ENCODE measurements around the gene CELF2. TPM values are rescaled to one million over a fixed set of nuclear protein-coding genes. Genes with fewer than 3 reads are reported as not detected.
A peak's percentile ranks its signal among the peaks of the same experiment; 100 is the strongest.

Gene CELF2
- total RNA-seq, 1 donor from 2014 or later = 77.6 TPM

DNA sequence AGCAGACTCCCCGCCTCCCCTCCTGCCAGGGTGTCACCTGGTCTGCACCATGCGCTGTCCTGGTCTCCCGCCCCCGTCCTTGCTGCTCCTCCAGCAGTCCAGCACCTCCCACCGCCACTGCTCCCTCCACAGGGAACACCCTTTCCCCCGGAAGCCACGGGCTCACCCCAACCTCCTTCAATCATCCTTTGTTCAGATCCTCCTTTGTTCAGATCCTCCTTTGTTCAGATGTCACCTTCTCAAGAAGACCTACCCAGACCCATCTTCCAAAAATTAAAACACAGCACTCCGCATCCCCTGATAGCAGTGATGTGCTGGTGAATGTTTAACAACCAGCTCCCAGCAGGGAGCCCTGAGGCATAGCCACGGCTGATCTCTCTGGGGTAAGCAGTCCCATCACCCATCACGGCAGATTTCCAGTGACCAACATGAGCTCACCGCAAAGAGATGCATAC, 356.1 kb downstream of the CELF2 start:
- DNase-seq (ENCODE audit: low read depth, low spot score) = no peak
- Mint-ChIP-seq H3K4me3 (no peak overlapping the region), H3K36me3 (ENCODE audit: low read depth) (no peaks in the 10 kb centered on the region), H3K27ac (ENCODE audit: unreplicated experiment) (peak overlapping the region; percentile 53), H3K9me3 (peaks cover 7% of the 10 kb centered on the region), H3K27me3 (ENCODE audit: low read depth) (no peaks in the 10 kb centered on the region), H3K4me1 (peaks cover 15% of the 10 kb centered on the region)
- TF ChIP-seq, protein P1, sequence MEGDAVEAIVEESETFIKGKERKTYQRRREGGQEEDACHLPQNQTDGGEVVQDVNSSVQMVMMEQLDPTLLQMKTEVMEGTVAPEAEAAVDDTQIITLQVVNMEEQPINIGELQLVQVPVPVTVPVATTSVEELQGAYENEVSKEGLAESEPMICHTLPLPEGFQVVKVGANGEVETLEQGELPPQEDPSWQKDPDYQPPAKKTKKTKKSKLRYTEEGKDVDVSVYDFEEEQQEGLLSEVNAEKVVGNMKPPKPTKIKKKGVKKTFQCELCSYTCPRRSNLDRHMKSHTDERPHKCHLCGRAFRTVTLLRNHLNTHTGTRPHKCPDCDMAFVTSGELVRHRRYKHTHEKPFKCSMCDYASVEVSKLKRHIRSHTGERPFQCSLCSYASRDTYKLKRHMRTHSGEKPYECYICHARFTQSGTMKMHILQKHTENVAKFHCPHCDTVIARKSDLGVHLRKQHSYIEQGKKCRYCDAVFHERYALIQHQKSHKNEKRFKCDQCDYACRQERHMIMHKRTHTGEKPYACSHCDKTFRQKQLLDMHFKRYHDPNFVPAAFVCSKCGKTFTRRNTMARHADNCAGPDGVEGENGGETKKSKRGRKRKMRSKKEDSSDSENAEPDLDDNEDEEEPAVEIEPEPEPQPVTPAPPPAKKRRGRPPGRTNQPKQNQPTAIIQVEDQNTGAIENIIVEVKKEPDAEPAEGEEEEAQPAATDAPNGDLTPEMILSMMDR (conservative IDR thresholded peaks at IDR 0.05) = no peak

DNA sequence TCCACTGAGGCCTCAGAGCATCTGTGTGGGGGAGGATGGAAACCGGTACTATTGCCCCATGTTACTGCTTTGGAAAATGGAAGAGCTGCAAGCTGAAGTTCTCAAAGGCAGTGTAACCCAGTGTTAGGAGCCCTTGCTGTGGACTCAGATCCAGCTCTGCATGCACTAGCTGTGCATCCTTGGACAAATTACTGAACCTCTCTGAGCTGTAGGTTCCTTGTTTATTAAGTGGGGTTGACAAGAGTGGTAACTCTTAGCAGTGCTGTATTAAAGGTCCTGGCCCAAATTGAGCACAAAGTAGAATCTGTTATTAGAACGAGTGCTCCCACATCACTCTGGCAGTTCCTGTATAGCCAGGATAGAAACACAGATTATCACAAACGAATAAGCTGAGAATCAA, 359.6 kb downstream of the CELF2 start:
- H3K9me3 Mint-ChIP-seq = peaks cover 3% of the 10 kb centered on the region
- DNase-seq (ENCODE audit: low read depth, low spot score) = no peak
- TF ChIP-seq, protein P1 (conservative IDR thresholded peaks at IDR 0.05) = no peak

DNA sequence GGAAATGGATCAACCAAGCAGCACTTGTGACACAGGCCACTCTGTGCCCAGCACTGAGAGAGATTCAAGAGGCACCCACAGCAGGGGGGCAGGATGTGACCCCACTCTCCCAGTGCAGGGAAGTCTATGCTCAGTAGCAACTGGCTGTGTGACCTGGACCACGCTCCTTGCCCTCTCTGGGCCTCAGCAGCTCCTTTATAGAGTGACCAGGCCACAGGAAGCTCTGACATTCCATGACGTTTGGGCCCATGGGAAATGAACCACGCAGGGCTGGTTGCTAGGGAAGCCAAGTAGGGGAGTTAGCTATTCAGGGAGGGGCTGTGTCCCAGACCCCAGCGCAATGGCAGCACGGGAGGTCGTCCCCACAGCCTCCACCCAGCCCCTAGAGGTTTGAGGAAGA, 361.2 kb downstream of the CELF2 start:
- no peak for DNase-seq (ENCODE audit: low read depth, low spot score)
- no peak overlapping the region for H3K4me3 Mint-ChIP-seq
- H3K27me3 Mint-ChIP-seq (ENCODE audit: low read depth) = no peaks in the 10 kb centered on the region
- H3K4me1 Mint-ChIP-seq = peaks cover 23% of the 10 kb centered on the region
- TF ChIP-seq, protein P1 (conservative IDR thresholded peaks at IDR 0.05) = no peak
- no peaks in the 10 kb centered on the region for H3K36me3 Mint-ChIP-seq (ENCODE audit: low read depth)
- H3K9me3 Mint-ChIP-seq = peaks cover under 1% of the 10 kb centered on the region
- peak overlapping the region; percentile 35 for H3K27ac Mint-ChIP-seq (ENCODE audit: unreplicated experiment)

More for the DNA sequence above, 359.6 kb downstream of the CELF2 start:
- H3K4me1 Mint-ChIP-seq = peaks cover 28% of the 10 kb centered on the region
- H3K36me3 Mint-ChIP-seq (ENCODE audit: low read depth) = no peaks in the 10 kb centered on the region
- no peaks in the 10 kb centered on the region for H3K27me3 Mint-ChIP-seq (ENCODE audit: low read depth)
- H3K4me3 Mint-ChIP-seq = no peak overlapping the region
- H3K27ac Mint-ChIP-seq (ENCODE audit: unreplicated experiment) = no peak overlapping the region

DNA sequence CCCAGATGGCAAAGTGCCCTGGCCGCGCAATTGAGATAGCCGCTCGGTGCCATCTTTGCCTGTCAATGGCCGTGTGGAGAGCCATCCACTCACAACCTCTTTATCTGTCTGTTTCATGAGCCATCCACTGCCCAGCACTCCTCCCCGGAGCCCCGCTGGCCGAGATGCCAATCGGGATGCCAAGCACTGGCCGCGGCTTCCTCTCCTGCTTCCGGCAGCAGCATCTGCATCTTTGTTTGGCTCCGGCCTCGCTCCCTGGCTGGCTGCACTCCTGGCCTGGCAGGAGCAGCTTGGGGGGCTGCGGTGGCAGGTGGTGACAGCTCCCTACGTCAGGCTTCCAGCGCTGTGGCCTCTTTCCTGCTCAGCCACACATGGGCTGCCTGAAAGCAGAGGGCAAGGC, 362.1 kb downstream of the CELF2 start:
- no peak for DNase-seq (ENCODE audit: low read depth, low spot score)
- H3K27ac Mint-ChIP-seq (ENCODE audit: unreplicated experiment) = no peak overlapping the region
- H3K36me3 Mint-ChIP-seq (ENCODE audit: low read depth) = no peaks in the 10 kb centered on the region
- H3K9me3 Mint-ChIP-seq = no peaks in the 10 kb centered on the region
- no peak overlapping the region for H3K4me3 Mint-ChIP-seq
- no peaks in the 10 kb centered on the region for H3K27me3 Mint-ChIP-seq (ENCODE audit: low read depth)
- peaks cover 16% of the 10 kb centered on the region for H3K4me1 Mint-ChIP-seq
- TF ChIP-seq, protein P1 (conservative IDR thresholded peaks at IDR 0.05) = no peak

DNA sequence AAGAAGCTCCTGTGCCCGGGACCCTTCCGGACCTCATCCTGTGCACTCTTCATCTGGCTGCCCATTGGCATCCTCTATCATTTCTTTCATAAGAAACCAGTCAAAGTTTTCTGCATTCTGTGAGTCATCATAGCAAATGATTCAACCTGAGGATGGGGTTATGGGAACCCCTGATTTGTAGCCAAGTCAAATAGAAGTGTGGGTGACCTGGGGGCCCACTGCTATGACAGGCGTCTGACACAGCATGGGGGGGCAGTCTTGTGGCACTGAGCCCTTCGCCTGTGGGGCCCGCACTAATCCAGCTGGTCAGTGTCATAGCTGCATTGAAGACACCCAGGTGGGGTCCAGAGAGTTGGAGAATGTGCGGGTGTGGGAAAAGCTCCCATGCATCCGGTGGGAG, 363.4 kb downstream of the CELF2 start:
- Mint-ChIP-seq H3K4me1 (peaks cover 17% of the 10 kb centered on the region), H3K4me3 (no peak overlapping the region), H3K27ac (ENCODE audit: unreplicated experiment) (no peak overlapping the region), H3K27me3 (ENCODE audit: low read depth) (no peaks in the 10 kb centered on the region), H3K9me3 (no peaks in the 10 kb centered on the region), H3K36me3 (ENCODE audit: low read depth) (no peaks in the 10 kb centered on the region)
- no peak for DNase-seq (ENCODE audit: low read depth, low spot score)
- TF ChIP-seq, protein P1 (conservative IDR thresholded peaks at IDR 0.05) = no peak

DNA sequence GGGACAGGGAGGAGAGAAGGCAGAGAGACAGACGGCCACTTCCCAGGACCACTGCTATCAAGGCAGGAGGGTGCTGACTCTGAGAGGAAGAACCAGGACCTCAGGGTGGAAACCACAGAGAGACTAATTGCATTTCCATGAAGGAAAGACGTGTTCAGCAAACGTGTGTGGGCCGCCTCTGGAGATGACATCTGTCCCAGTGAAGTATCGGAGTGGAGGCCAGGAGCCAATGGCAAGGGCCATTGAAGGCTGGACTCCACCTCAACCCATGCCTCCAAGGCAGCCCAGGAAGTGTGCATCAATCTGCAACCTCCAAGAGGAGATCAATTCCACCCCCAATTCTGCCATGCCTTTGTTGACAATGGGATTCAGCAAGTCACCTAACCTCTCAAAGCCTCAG, 363.8 kb downstream of the CELF2 start:
- Mint-ChIP-seq H3K36me3 (ENCODE audit: low read depth) (no peaks in the 10 kb centered on the region), H3K9me3 (no peaks in the 10 kb centered on the region), H3K4me3 (no peak overlapping the region), H3K4me1 (peaks cover 21% of the 10 kb centered on the region), H3K27ac (ENCODE audit: unreplicated experiment) (no peak overlapping the region), H3K27me3 (ENCODE audit: low read depth) (no peaks in the 10 kb centered on the region)
- DNase-seq (ENCODE audit: low read depth, low spot score) = no peak
- TF ChIP-seq, protein P1 (conservative IDR thresholded peaks at IDR 0.05) = no peak
